Stimulated activated CD8-positive, alpha-beta memory T cell treated with anti-CD3 and anti-CD28 coated beads, Interleukin-7, amount 100 ng/mL, for 48 hours (primary cell): Measurements from ENCODE around the gene ASTN1.

ENCODE experiments used
- DNase-seq, 2 donors: peaks; one replicate each; pipeline ENCODE4 v3.0.0-alpha.2; 2020; ENCODE audit warnings: low read depth in 1 of 2; ENCODE audit errors: extremely low read depth in 1 of 2

ASTN1 gene

DNA sequence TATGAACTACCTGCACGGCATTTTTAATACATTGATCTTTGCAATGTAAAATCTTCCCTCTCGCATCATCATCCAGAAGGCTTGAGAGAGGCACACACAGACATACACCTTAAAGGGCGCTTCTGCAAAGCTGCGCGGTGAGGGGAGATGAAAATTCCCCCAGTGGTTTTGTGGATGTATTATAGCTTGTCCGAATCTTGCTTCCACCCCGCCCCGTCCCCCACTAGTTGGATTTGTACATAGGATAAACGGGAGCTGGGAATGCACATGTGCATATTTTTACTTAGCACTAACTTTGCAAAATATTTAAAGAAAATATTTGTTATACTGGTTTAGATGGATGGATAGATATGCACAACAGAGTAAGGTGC, 542 bp upstream of the ASTN1 start:
- no peak for DNase-seq

DNA sequence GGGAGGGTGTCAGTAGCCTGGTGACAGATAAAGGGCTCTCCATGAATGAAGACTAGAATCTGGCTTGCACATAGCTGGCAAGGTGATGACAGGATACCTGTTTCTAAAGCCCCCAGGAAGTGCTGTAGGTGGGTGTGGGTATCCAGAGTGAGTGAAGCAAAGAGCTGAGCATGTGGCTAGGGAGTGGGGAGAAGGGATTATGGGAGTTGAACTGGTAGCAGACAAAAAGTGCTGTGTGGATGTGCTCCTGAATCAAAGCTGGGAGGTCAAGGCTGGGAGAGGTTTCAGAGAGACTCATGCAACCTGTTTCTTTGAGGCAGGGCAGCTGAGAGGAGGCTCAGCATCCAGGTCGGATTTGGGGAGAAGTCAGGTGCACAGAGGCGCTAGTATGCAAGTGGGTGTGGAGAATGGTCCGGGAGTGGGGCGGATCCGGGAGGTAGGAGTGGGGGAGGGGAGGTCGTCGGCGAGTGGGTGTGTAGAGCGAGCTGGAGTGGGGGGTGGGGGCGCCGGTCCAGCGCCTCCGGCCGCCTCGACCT, 600 bp downstream of the ASTN1 start:
- no peak for DNase-seq

DNA sequence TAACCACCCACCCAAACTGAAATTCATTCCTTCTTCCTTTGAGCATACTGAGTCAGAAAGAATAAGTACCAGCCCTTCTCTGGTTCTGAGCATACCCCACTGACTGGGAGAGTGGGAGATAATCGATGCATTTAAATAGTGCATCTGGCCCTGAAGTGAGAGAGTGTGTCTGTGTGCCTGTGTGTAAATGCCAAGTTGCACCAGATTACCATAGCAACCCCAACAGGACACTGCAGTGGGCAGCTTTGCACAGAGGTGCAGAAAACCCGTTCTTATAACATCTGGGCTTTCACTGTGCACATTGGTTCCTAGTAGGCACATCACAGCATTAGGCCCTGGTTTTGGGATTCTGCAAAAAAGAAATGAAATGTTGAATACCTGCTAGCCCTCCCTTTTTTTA, 2.3 kb downstream of the ASTN1 start:
- DNase-seq: no peak

DNA sequence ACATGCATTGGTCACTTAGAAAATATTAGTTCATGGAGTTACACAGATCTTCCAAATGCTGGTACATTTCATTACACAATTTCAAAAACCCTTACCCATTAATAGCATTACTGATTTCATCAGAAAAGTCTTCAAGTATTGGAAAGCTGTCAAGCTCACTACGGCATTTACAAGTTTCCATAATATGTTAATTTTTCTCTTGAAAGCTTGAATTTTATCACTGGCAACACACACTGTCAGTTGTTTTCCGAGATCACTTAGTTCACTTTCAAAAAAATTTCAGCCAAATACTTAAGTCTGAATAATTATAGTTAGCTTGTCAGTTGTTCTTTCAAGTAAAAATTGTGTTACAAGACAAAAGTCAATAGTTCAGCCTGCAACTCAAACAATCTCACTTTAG, 18.0 kb downstream of the ASTN1 start:
- DNase-seq: no peak

DNA sequence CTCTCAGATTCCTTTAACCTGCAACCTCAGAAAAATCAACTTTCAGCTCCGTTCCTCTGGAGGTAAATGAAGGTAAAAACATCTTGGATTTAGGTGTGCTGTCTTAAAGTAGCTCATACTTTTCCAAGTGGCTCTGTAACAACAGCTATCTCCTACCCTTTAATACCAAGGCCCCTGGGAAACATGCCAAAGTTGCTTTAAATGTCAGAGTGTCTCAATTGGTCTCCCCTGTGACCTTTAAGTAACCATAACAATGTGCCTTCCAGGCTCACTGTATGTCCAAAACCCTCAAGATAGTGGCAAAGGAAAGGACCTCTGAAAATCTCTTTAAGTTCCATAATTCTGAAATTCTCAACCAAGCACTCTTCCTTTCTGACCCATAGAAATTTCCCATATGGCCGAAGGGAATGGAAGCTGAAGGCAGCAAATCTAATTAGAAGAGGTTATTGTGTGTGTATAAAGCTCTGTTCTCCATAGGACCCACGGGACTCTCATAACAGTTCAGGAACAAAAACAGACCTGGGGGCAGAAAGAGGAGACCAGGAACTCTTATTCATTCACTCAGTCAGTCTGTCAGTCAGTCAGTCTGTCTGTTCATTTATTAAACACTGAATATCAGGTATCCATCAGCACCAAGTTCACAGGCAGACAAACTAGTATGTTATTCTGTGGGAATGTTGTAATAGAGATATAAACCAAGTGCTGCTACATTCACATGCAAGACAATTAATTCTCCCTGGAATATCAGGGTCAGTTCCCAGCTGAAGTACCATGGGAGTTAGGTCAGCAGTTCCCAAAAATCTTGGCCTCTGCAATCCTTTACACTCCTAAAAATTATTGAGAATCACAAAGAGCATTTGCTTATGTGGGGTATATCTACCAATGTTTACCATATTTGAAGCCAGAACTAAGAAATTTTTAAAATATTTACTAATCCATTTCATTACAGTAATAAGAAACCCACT, 19.1 kb downstream of the ASTN1 start:
- DNase-seq: no peak

DNA sequence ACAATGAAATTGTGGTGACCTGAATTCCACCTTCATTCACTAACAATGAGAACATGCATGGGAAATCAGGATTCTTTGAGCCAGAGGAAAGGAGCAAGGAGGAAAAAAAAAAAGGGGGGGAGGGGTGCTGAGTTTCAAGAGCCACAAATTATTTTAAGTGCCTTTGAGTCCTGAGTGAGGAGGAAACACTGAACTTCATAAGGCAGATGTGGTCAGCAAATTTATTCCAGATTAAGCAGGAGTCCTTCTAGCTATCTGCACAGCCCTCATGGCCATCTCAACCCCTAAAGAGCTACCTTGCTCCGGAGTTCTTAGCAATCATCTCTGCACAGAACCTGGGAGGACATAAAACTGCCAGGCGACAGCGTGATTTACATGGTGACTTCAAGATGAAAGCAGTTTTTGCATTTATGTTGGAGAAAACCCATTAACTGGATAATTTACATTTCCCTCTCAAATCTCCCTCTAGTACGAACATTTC, 21.7 kb downstream of the ASTN1 start:
- no peak for DNase-seq

DNA sequence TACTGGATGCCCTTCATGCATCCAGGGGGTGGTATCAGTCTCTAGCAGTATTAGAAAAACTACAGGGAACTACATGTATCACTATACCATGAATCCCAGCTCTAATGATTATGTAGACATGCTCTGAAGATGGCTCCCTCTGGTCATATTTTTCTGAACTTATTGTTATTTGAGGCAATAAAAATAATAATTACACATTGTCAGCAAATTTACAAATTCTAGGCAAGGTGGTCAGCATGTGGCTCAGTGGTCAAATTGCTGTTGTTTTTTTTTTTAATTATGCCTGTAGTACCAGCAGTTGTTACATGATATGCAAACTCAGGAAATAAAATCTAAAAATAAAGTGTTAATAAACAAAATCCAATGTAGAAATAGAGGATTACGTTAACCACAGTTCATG, 22.5 kb downstream of the ASTN1 start:
- no peak for DNase-seq

DNA sequence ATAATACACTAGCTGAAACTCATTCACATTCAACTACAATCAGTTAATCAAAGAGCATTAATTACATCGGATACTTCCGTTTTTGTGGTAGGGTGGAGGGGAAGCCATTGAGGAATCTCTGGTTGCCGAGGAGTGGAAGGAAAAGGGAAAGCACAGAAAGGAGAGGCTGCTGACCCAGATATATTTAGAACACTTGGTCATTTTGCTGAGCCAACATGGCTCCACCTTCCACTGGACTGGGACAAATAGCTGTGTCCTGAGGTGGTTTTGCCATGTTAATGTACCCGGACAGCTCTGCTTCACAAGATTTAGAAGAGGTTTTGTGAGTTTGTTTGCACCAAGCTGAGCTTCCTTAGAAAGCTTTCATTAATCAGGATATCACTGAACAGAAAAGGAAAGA, 26.2 kb downstream of the ASTN1 start:
- DNase-seq: no peak

DNA sequence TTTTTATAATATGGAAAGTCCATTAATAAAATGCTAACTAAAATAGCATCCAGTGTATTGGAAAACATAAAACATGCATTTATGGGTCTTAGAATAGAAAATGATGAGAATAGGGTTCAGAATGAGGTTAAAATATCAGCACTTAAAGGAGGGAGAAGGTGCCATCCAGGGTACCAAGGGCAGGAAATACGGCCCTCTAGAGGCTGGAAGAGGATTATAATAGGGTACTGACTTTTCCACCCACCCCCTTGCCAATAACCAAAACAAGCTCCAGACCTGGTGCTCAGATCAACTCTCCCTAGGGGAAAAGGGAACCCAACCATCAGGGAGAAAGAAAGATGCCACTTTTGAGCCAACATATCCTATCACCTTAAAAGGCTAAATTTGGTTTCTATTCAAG, 26.7 kb downstream of the ASTN1 start:
- DNase-seq: no peak

DNA sequence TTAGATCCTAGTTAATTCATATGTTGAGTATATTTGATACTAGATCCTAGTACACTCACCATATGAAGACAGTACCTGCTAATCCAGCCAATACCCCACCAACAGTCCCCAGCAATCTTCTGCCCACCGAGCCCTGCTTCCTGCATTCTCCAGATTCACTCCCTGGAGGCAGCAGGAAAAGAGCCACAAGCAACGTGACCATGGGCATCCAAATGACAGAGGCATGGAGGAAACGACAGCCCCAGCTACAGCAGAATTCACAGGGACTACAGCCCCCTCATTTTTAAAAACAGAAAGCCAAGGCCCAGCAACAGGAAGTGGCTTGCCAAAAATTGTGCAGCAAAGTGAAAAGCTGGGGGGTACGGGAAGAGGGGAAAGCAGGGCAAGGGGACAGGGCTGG, 29.3 kb downstream of the ASTN1 start:
- no peak for DNase-seq

DNA sequence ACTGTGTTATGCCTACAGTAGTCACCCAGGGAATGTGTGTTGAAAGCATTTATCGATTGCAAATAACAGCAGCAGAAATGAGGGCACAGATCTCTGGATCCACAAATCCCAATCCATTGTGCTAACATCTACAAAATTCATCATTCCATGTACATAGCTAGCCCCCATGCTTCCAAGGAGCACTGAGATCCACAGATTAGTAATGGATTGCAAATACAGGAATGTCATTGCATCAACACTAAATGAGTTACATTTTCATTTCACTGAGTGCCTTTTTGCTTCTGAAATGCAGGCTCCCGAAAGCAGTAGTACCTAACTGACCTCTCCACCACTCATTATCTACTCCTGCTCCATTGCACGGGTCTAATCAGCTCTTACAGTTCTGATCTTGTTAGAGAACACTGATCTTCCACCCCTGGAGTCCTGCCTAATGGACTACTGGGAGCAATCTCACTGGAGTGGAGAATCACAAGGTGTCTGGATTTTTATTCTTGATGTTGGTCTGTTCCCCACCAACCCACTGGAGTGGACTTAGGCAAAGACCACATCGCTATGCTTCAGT, 30.5 kb downstream of the ASTN1 start:
- DNase-seq: no peak

DNA sequence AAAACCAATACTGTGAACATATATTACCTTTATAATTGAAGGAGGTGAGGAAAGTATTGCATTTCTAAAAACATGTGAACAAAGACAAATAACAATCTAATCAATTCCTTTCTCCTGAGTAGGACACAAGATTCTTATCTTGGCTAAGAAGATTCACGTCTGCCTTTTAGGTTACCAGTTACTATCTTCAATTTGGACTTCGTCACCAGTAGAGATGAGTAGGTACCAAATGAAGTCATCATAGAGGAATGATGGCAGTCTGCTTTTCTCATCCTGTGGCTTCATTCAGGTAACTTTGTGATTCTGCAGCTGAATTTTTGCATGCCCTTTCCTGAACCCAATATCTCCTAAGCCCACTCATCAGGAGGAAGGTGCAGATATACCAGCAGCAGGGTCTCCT, 32.4 kb downstream of the ASTN1 start:
- DNase-seq: no peak

DNA sequence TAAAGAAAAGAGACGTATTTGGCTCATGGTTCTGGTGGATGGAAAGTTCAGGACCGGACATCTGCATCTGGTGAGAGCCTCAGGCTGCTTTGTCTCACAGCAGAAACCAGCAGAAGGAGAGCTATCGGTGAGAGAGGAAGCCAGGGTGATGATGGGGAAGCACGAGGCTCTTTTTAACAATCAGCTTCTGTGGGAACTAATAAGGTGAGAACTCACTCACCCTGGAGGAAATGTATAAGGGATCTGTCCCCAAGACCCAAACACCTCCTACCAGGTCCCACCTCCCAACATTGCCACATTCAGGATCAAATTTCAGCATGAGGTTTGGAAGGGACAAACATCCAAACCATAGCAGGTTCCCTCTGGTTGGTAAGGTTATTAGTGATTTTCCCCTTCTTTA, 32.8 kb downstream of the ASTN1 start:
- DNase-seq: no peak

DNA sequence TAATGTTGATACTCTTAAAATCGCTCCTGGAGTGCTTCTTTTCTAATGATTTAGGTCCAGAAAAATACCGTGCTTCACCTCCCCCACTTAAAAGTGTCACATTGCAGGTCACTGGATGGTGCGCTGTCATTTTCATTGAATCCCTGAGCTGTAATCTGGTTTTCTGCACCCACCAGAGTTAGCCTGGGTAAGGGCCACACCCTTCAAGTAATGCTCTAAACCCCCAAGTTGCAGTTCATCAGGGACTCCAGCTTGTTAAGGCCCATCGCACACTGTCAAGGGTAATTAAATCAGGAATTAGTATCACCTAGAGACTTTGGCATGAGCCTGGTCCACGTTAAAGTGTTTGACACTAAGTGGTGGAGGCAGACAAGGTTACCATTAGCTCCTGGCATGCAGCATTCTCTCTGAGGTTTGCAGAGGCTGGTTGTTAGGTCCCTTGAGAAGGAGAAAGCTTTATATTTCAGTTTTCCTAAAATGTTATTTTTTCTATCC, 34.0 kb downstream of the ASTN1 start:
- DNase-seq: no peak

DNA sequence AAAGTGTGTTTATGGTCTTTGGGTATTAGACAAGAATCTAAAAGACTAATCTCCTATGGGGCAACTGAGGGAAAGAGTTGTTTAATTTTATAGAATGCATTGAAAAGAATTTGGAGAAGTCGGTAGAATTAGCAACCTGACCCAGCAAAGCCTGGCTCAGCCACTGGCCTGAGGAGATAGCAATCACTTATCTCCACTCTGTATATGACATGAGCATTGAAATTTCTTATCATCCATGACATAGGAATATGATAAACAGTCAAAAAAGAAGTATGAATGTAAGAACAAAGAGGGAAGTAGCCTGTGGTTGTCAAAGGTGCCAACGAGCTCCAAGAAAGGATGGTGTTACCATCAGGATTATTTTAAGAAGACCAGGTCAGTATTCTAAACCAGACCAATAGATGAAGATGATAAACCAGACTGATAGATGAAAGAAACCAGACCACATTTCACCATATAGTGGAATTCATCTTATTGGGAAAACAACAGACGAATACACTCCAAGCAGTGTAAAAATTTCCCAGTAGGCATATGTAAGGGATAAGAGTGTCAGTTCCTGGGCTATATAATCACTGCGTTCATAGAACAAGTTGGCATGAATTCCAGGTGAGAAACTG, 35.7 kb downstream of the ASTN1 start:
- DNase-seq: no peak

DNA sequence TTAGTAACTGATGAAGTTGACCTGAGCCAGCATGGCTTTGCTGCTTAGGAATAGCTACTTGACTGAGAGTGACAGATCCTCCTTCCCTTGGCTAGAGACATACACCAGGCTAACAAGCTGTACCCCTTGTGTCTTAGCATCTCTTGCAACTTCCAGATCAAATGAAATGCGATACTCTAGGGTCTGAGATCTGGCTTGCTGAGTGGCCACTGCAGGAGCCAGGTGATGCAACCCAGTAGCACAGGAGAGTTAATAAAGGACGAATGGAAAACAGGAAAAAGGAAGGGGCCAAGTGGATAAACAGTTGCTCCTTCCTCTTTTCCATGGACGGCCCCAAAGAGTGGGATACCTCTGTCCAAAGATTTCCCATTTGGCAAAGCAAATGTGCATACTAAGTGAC, 38.2 kb downstream of the ASTN1 start:
- DNase-seq: no peak

DNA sequence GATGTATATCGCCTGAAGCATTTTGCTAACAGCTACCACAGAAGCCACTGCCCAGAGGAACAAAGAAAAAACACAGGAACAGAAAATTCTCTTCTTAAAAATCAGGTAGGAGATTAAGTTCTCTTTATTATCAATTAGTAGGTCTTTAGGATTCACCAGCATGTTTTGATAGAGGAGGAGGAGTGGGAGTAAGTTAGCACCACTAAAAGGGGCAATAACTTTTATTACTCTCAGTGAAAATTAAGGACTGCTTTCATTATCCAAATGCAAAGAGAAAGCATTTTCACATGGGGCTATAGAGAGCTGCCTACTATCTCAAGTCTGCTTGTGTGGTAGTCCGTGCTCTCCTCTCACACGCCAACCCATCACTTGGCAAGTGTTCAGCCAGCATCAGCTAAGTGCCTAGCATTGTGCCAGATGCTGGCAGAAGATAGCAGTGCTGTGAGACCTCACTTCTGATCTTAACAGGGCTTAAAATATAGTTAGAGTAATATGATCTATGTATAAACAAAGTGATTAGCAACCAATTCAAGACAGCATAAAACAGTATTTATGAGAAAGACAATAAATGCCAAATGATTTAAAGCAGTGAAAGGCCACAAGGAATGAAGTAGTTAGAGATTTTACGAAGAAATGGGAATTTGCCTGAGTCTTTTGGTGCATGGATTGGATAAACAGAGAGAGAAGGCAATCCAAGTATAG, 39.8 kb downstream of the ASTN1 start:
- DNase-seq: no peak

DNA sequence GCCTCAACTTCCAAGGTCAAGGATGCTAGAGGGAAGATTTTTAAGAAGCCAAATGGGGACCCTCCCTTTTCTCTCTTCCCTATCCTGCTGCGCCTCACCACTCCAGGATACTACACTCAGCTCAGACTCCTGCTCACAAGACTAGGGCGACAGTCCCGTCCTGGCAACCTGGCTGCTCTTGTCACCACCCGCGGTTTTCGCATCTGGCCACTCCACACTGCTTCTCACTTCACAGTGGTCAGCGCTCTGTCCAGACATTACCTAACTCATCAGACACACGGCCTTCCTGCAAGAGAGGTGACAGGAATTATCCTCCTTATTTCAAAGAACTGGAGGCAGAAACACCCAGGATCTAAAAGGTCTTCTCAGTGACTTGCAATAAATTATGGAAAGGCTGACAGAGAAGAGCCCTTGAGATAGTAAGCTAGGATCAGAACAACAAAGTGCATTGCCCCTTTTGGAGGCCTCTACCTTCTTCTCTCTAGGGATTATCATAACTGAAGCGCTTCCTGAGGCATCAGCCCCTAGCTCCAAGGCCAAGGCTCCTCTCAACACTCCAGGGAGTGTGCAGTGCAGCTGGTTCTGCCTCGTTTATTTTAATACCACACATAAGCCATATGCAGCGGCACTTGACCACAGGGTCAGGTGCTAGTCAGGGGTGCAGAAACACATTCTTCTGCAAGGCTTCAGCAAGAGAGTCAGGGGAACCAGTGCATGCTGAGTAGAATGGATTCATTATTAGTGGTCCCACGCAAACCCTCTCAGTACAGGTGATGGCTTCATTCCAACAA, 41.9 kb downstream of the ASTN1 start:
- no peak for DNase-seq

DNA sequence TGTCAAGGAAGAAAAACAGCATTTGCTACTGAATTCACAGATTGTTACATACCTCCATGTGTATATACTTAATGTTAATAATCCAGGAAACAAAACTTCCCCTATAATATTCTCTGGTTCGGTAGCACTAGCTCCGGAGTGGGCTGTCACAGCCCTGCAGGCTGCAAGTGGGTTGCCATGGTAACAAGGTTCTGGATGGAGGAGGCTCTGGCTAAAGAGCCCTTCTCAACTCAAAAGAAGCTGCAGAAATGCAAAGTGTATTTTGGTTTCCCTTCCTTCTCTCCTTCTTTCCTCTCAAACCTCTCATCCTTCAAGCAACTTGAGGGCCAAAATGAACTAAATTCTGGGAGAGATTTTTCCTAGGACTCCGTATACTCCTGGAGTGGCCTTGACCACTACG, 45.2 kb downstream of the ASTN1 start:
- no peak for DNase-seq

DNA sequence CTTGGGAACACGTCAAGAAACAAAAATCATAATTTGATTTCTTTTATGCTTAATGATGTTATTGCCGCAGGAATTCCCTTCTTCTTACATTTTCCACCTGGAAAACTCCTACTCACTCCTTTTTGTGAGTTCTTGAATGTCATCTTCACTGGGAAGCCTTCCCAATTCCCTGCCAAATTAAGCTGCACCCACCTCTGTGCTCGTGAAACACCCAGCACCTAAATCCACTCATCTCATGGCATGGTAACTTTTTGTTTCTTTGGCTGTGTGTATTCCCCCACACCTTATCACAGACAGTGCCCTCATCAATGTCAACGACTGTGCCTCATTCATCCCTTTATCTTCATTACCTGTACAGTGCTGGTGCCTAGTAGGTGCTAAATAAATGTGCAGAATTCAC, 45.6 kb downstream of the ASTN1 start:
- DNase-seq: no peak
